GM12801 (cell line): ENCODE data around the gene CDH5.

ENCODE experiments used
- TF ChIP-seq, protein P1 (sequence below): IDR thresholded peaks from one replicate; pipeline ENCODE4 v1.5.1; 2011; ENCODE audit warnings: control low read depth; ENCODE audit not compliant: insufficient read length; ENCODE audit errors: extremely low read depth

Gene CDH5

DNA sequence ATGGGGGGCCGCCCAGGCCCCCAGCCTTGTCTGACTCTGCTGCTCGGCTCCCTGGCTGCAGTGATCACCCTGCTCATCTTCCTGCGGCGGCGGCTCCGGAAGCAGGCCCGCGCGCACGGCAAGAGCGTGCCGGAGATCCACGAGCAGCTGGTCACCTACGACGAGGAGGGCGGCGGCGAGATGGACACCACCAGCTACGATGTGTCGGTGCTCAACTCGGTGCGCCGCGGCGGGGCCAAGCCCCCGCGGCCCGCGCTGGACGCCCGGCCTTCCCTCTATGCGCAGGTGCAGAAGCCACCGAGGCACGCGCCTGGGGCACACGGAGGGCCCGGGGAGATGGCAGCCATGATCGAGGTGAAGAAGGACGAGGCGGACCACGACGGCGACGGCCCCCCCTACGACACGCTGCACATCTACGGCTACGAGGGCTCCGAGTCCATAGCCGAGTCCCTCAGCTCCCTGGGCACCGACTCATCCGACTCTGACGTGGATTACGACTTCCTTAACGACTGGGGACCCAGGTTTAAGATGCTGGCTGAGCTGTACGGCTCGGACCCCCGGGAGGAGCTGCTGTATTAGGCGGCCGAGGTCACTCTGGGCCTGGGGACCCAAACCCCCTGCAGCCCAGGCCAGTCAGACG is 36.2 kb downstream of the CDH5 start:
- TF ChIP-seq, protein P1, sequence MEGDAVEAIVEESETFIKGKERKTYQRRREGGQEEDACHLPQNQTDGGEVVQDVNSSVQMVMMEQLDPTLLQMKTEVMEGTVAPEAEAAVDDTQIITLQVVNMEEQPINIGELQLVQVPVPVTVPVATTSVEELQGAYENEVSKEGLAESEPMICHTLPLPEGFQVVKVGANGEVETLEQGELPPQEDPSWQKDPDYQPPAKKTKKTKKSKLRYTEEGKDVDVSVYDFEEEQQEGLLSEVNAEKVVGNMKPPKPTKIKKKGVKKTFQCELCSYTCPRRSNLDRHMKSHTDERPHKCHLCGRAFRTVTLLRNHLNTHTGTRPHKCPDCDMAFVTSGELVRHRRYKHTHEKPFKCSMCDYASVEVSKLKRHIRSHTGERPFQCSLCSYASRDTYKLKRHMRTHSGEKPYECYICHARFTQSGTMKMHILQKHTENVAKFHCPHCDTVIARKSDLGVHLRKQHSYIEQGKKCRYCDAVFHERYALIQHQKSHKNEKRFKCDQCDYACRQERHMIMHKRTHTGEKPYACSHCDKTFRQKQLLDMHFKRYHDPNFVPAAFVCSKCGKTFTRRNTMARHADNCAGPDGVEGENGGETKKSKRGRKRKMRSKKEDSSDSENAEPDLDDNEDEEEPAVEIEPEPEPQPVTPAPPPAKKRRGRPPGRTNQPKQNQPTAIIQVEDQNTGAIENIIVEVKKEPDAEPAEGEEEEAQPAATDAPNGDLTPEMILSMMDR, result no peak

DNA sequence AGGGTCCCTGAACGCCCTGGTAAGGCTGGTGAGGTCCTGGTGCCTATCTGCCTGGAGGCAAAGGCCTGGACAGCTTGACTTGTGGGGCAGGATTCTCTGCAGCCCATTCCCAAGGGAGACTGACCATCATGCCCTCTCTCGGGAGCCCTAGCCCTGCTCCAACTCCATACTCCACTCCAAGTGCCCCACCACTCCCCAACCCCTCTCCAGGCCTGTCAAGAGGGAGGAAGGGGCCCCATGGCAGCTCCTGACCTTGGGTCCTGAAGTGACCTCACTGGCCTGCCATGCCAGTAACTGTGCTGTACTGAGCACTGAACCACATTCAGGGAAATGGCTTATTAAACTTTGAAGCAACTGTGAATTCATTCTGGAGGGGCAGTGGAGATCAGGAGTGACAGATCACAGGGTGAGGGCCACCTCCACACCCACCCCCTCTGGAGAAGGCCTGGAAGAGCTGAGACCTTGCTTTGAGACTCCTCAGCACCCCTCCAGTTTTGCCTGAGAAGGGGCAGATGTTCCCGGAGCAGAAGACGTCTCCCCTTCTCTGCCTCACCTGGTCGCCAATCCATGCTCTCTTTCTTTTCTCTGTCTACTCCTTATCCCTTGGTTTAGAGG is 37.1 kb downstream of the CDH5 start:
- TF ChIP-seq, protein P1, result no peak

DNA sequence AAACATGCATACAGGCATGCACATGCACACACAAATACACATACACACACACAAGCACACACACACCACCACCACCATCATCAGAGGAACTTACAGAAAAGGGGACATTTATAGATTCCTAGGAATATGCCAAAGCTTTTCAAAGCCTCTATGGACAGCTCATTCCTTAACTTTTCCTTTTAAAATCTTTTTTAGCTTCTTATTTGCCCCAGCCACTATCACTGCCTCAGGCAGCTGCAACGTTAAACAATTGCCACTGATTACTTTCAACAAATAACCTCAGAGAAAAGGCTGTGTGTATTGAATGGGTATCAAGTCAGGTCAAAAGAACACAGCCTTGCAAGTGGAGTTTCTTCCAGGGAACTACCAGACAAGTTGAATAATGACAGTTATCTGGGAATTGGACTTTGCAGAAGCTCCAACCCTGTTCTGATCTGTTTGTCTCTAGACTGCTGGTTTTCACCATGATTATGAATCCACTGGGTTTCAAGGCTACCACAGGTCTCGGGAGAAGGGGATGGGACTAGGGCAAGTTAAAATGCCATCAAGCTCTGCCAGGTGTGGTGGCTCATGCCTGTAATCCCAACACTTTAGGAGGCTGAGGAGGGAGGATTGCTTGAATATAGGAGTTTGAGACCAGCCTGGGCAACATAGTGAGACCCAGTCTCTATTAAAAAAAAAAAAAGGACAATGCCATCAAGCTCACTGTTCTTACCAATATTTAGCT is 38.7 kb downstream of the CDH5 start:
- TF ChIP-seq, protein P1, result no peak

DNA sequence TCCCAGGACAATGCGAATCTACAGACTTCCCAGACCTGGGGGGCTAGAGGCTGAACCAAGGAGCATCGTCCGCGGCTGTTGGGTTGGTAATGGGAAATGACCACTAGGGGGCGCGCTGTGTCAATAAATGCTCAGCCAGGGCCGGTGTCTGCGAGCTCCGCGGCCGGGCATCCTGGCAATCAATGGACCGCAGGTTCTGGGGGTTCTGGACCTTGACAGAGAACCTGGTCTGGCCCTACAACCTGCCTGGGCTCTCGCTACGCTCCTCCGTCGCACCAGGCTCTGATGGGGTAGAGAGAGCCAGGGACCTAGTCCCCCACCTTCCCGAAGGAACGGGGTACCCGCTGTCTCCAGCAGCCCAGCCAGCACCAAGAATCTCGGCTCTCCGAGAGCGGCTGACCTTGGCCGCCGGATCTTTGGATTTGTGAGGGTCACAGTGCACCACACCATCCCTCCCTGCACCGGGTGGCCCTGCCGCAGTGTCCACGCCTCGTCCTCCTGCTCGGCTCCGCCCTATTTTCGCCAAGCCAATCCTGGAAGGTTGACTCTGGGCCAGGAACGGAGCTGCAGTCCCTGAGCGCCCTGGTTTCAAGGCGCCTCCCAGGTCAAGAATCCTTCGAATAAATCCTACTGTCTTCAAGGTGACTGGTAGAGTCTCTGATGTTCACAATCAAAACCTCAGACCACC is 40.2 kb downstream of the CDH5 start:
- TF ChIP-seq, protein P1, result no peak

DNA sequence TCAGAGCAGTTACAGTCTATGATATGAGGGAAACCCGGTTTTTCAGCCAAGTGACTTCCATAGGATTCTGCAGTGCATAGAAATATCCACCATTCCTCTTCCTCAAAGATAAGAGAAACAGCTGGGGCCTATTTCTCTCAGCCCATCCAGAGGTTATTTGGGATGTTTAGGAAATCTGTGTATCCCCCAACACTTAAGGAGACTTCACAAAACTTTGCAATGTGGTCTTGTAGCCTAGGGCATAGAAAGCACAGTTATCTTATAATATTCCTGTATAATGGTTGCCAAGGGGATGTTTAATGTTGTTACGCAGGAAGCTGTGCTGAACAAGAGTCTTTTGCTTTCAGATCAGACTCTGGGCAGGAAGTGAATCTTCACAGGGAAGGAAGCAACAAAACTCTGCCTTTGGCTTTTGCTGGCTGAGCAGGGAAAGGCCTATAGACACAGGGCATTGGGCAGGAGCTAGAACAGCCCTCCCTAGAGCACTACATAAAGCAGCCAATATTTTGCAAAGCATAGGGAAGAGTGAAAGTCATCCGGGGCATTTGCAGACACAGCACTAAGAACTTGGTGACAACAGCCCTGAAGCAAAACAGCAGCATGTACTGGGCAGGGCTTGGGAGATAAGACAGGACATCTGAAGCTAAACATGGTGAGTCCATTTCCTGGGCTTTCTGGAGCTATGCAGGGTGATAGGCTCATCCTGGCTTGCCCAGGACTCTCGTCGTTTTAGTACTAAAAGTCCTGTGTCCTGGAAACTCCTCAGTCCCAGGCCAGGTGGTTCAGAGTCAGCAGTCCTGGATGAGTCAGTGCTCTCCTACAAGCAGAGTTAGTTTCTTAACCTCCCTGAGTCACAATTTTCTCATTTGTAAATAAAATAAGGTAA is 41.9 kb downstream of the CDH5 start:
- TF ChIP-seq, protein P1, result no peak

DNA sequence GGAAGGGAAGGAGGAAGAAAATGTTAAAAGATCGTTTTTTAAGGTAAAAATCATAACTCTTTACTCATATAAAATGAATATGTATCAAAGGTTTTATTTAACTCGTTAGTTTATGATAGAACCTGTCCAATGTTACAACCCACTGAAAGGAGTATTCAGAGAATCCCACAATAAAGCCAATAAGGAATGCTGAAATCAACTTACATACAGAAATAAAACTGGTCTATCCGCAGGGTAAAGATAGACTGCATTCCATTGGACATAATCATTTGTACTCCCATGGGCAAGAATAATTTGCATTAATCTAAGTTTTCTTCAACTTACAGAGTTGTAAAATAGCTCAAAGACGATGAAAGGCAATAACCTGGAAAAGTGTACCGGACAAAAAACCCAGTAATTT is 42.7 kb downstream of the CDH5 start:
- TF ChIP-seq, protein P1, result no peak
